GM15510 (cell line): ENCODE results near the gene TOX2.

ENCODE experiments used
- POLR2A ChIP-seq: IDR thresholded peaks from 3 replicates; pipeline ENCODE4 v1.6.1; 2011; ENCODE audit warnings: borderline replicate concordance; ENCODE audit not compliant: insufficient read length; ENCODE audit errors: extremely low read depth

TOX2 gene

GRCh38 chr20:43914311-43915210, at the start of gene TOX2:
Gene TOX2 (plus strand): TSS chr20:43914852. CDS start chr20:43914892, 40 bp downstream.
- peak; percentile 36 for TF ChIP-seq POLR2A

- no peak for TF ChIP-seq POLR2A
Observed at GRCh38 chr20:43868091-43868490, 46.6 kb upstream of the TOX2 start.

GRCh38 chr20:43870484-43870883, 44.2 kb upstream of the TOX2 start:
- TF ChIP-seq POLR2A, result no peak

GRCh38 chr20:43878776-43879175, 35.9 kb upstream of the TOX2 start:
- TF ChIP-seq POLR2A, result no peak

GRCh38 chr20:43893930-43894329, 20.7 kb upstream of the TOX2 start:
- TF ChIP-seq POLR2A, result no peak

GRCh38 chr20:43894491-43894890, 20.2 kb upstream of the TOX2 start:
- no peak for TF ChIP-seq POLR2A

- no peak for TF ChIP-seq POLR2A
Observed at GRCh38 chr20:43895235-43895634, 19.4 kb upstream of the TOX2 start.

GRCh38 chr20:43899274-43900120, 15.2 kb upstream of the TOX2 start:
- TF ChIP-seq POLR2A, result no peak

GRCh38 chr20:43900121-43900466, 14.6 kb upstream of the TOX2 start:
- no peak for TF ChIP-seq POLR2A

- TF ChIP-seq POLR2A, result no peak
Observed at GRCh38 chr20:43900496-43900895, 14.2 kb upstream of the TOX2 start.

GRCh38 chr20:43901296-43901695, 13.4 kb upstream of the TOX2 start:
- no peak for TF ChIP-seq POLR2A

- no peak for TF ChIP-seq POLR2A
Observed at GRCh38 chr20:43903953-43904826, 10.5 kb upstream of the TOX2 start.

- TF ChIP-seq POLR2A, result no peak
Observed at GRCh38 chr20:43904827-43905177, 9.8 kb upstream of the TOX2 start.

- TF ChIP-seq POLR2A, result no peak
Observed at GRCh38 chr20:43906505-43907034, 8.1 kb upstream of the TOX2 start.
